Uterus (tissue), 4 donors: ENCODE data around the gene FABP6. TPM values are rescaled to one million over a fixed set of nuclear protein-coding genes. Genes with fewer than 3 reads are reported as not detected.

Experiments used
- DNase-seq, 2 donors: peaks; one replicate each; pipeline ENCODE4 v3.0.0-alpha.2; 2019 to 2020
- H3K27ac ChIP-seq, 2 donors: fragments of 200-600 bp; sonication (generic); 1 replicate in 1 of 2; 2 replicates in 1 of 2; pipeline ENCODE4 v1.5.1; 2016 to 2018
- H3K27me3 ChIP-seq, 2 donors: fragments of 200-600 bp; sonication (generic); one replicate each; pipeline ENCODE4 v1.5.1; 2018 to 2019; ENCODE audit warnings: control low read depth in 1 of 2
- H3K36me3 ChIP-seq, 2 donors: fragments of 200-600 bp; sonication (generic); one replicate each; pipeline ENCODE4 v1.5.1; 2019; ENCODE audit warnings: control low read depth in 1 of 2
- H3K4me1 ChIP-seq, 2 donors: fragments of 200-600 bp; sonication (generic); one replicate each; pipeline ENCODE4 v1.5.1; 2018 to 2019; ENCODE audit warnings: control low read depth in 1 of 2
- H3K4me3 ChIP-seq, 2 donors: fragments of 200-600 bp; sonication (generic); 1 replicate in 1 of 2; 2 replicates in 1 of 2; pipeline ENCODE4 v1.5.1; 2018 to 2019; ENCODE audit warnings: mild to moderate bottlenecking in 1 of 2
- H3K9me3 ChIP-seq, 2 donors: fragments of 200-600 bp; sonication (generic); one replicate each; pipeline ENCODE4 v1.5.1; 2019; ENCODE audit warnings: control low read depth in 1 of 2
- CTCF ChIP-seq, 4 experiments: fragments of 200-600 bp in 2 of 4; fragments of 450-650 bp in 2 of 4; sonication (generic) in 2 of 4; IDR thresholded peaks; one replicate each; pipeline ENCODE4 v1.5.1; 2016 to 2019; ENCODE audit warnings: antibody characterized with exemption in 4 of 4, mild to moderate bottlenecking in 2 of 4, moderate library complexity in 1 of 4
- POLR2A ChIP-seq, 2 donors: fragments of 450-650 bp; IDR thresholded peaks; one replicate each; pipeline ENCODE4 v1.6.1; 2016; ENCODE audit warnings: antibody characterized with exemption in 2 of 2, mild to moderate bottlenecking in 1 of 2, moderate library complexity in 1 of 2
- intact Hi-C: fragments of 100-400 bp; cut with DNase I; formaldehyde crosslinking; loops from one replicate; pipeline ENCODE4 v1.15.1; 2023; ENCODE audit warnings: low total_unique reads
- total RNA-seq, 4 donors: library from RNA; depleted of rRNA in 3 of 4; stranded (reverse); fragments of >200 nt in 3 of 4; gene quantifications; one replicate each; pipeline versions ENCODE4 v1.1.0 to v1.2.4, GENCODE V29; 2014 to 2023
- donor health status: DM: yes; HTN: yes; CAD: no.

FABP6 gene
- total RNA-seq, 4 donors from 2014 or later = 0.59 to 0.76 TPM; not detected in 2

DNA sequence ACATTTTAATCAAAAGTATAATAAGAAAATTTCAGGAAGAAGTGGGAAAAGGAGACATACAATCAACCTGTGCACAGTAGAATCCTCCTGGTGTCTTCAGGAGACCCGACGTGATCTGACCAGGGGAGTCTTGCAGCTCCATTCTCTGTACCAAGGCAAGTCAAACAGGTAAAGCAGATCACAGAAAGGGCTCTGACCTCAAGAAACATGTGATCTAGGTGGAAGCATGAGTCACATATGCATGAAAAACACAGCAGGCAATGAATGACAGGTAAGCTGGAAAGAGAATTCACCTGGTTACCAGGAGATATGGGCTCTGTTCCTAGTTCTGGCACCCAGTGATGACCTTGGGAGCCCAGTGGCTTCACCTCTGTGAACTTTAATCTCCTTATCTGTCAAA, 19.4 kb upstream of the FABP6 start:
- TF ChIP-seq CTCF (IDR thresholded peaks at IDR 0.05) (no peak), POLR2A (IDR thresholded peaks at IDR 0.05) (no peak)
- intact Hi-C loops = no loop called here
- H3K36me3 ChIP-seq = no peaks in the 10 kb centered on the region
- no peak for DNase-seq
- H3K4me1 ChIP-seq = no peaks in the 10 kb centered on the region
- no peak overlapping the region for H3K27ac ChIP-seq
- H3K27me3 ChIP-seq = no peaks in the 10 kb centered on the region
- H3K9me3 ChIP-seq = no peaks in the 10 kb centered on the region
- H3K4me3 ChIP-seq = no peak overlapping the region

- Histone ChIP-seq H3K4me1 (no peaks in the 10 kb centered on the region), H3K27ac (no peak overlapping the region), H3K27me3 (no peaks in the 10 kb centered on the region), H3K36me3 (no peaks in the 10 kb centered on the region), H3K4me3 (no peak overlapping the region), H3K9me3 (no peaks in the 10 kb centered on the region)
- no peak for TF ChIP-seq CTCF (IDR thresholded peaks at IDR 0.05)
- TF ChIP-seq POLR2A (IDR thresholded peaks at IDR 0.05) = no peak
- intact Hi-C loops = no loop called here
- DNase-seq = no peak
Measured at GRCh38 chr5:160210606-160211005, 18.7 kb upstream of the FABP6 start.

GRCh38 chr5:160211352-160211751, 18.0 kb upstream of the FABP6 start:
- H3K27me3 ChIP-seq = no peaks in the 10 kb centered on the region
- intact Hi-C loops = no loop called here
- no peaks in the 10 kb centered on the region for H3K4me1 ChIP-seq
- H3K9me3 ChIP-seq = no peaks in the 10 kb centered on the region
- no peak overlapping the region for H3K4me3 ChIP-seq
- no peak overlapping the region for H3K27ac ChIP-seq
- no peak for DNase-seq
- no peaks in the 10 kb centered on the region for H3K36me3 ChIP-seq
- TF ChIP-seq POLR2A (IDR thresholded peaks at IDR 0.05) (no peak), CTCF (IDR thresholded peaks at IDR 0.05) (no peak)

DNA sequence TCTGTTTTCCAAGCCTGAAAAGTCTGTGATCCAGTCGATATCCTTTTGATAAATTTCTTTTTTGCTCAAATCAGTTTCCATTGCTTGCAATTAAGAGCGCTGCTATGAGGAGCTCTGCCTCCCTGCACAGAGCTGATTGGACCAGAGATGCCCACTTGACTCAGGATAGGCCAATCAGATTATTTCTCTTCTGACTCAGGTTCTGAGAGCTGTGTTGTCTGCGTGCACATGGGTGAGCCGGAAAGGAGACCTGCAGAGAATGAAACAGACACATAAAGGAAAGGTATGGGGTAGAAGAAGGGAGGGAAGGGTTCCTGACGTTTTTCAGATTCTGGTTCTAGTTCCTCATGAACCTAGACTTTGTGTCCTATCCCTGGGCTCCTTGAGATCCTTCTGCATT, 15.8 kb upstream of the FABP6 start:
- DNase-seq = no peak

GRCh38 chr5:160219356-160219755, 9.9 kb upstream of the FABP6 start:
- DNase-seq = no peak
- intact Hi-C loops = no loop called here

More for the DNA sequence above, 15.8 kb upstream of the FABP6 start:
- TF ChIP-seq POLR2A (IDR thresholded peaks at IDR 0.05) (no peak), CTCF (IDR thresholded peaks at IDR 0.05) (no peak)
- H3K27me3 ChIP-seq = no peaks in the 10 kb centered on the region
- intact Hi-C loops = no loop called here
- no peaks in the 10 kb centered on the region for H3K4me1 ChIP-seq
- H3K4me3 ChIP-seq = no peak overlapping the region
- no peaks in the 10 kb centered on the region for H3K36me3 ChIP-seq
- no peaks in the 10 kb centered on the region for H3K9me3 ChIP-seq
- H3K27ac ChIP-seq = no peak overlapping the region

More at GRCh38 chr5:160219356-160219755, 9.9 kb upstream of the FABP6 start:
- Histone ChIP-seq H3K4me3 (no peak overlapping the region), H3K36me3 (no peaks in the 10 kb centered on the region), H3K27ac (no peak overlapping the region), H3K9me3 (no peaks in the 10 kb centered on the region), H3K4me1 (no peaks in the 10 kb centered on the region), H3K27me3 (no peaks in the 10 kb centered on the region)
- TF ChIP-seq CTCF (IDR thresholded peaks at IDR 0.05) (no peak), POLR2A (IDR thresholded peaks at IDR 0.05) (no peak)
